Hematopoietic multipotent progenitor cell treated with erythropoietin and hydrocortisone succinate and interleukin-3 and kit ligand, for 8 days (in vitro differentiated cells): ENCODE measurements around the gene TSPAN32.
"Not testable (repeated sequence)": the region's sequence is repeated elsewhere in the genome, so short reads cannot be mapped to it uniquely, and the experiment has no call there.

ENCODE experiments used
- DNase-seq: peaks from one replicate; pipeline ENCODE4 v3.0.0-alpha.2; 2015

TSPAN32 gene

GRCh38 chr11:2316963-2317244 lies 15.1 kb downstream of the TSPAN32 start:
- DNase-seq: no peak

DNA sequence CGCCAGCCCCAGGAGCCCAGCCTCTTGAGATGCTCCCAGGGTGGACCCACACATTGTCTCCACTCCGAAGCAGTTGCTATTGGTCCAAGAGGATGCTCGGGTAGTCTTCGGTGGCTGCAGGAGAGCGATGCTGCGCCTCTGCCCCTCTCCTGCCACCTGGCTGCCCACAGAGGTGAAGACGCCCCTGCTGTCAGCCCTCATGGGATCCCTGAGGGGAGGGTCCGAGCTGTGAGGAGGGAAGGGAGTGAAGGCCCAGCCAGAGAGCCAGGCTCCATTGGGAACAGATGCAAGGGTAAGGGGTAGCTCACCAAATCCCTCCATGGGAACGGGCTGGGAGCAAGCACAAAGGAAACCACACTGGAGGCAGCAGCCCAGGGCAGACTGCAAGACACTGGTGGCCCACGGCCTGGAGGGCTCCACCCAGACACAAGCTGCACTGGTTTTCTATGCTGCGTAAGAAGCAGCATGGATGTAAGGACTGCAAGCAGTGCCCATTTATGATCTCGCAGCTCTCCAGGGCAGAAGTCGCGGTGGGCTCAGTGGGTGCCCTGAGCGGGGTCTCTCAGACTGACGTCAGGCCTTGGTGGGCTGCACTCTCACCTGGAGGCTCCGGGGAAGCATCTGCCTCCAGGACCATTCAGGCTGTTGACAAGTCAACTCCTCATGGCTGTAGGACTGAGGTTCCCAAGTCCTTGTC lies 15.7 kb downstream of the TSPAN32 start:
- DNase-seq: peak; percentile 14

DNA sequence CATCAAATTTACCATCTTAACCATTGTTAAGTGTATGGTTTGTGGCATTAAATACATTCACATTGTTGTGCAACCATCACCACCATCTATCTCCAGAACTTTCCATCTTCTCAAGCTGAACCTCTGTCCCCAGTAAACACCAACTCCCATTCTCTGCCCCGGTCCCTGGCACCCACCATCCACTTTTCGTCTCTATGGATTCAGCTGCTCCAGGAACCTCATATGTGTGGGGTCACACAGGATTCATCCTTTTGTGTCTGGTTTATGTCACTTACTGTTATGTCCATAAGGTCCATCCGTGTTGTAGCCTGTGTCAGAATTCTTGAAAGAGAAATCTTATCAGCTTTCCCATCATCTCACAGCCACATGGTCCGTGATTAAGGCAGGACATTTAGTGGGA lies 16.3 kb downstream of the TSPAN32 start:
- DNase-seq: peak; percentile 25

GRCh38 chr11:2318707-2319106 lies 16.9 kb downstream of the TSPAN32 start:
- DNase-seq: no peak

- DNase-seq: no peak
Observed at GRCh38 chr11:2319791-2320472, 18.1 kb downstream of the TSPAN32 start.

- no peak for DNase-seq
Observed at GRCh38 chr11:2320568-2321310, 18.9 kb downstream of the TSPAN32 start.

DNA sequence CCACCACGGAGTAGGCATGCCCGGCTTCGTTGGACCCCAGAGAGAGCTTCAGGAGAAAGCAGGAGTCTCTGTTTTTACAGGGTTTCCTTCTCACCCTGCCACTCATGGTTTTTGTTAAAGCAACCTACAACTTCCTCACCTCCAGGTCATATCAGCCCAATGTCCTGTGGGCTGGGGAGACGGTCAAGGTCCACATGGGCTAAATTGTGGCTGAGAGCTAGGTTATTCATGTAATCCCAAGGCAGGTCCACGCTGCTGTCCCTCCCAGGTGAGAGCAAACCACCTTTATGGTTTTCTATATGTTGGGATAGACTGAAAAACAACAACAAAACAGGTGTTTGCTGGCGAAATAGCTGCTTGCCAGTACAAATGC lies 19.5 kb downstream of the TSPAN32 start:
- no peak for DNase-seq

DNA sequence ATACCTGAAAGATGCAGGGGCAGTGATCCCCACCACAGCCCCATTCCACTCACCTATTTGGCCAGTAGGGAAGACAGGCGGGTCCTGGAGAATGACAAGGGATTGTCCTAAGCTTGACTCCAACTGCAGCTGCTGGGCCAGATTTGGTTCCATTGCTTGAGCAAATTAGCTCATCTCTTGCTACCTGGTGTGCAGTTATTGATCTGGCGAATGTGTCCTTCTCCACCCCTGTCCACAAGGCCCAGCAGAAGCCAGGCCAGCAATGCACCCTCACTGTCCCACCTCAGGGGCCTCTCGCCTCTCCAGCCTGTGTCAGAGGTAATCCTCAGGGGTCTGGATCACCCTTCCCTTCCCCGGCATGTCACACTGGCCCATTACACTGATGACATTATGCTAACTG lies 23.3 kb downstream of the TSPAN32 start:
- DNase-seq: no peak

DNA sequence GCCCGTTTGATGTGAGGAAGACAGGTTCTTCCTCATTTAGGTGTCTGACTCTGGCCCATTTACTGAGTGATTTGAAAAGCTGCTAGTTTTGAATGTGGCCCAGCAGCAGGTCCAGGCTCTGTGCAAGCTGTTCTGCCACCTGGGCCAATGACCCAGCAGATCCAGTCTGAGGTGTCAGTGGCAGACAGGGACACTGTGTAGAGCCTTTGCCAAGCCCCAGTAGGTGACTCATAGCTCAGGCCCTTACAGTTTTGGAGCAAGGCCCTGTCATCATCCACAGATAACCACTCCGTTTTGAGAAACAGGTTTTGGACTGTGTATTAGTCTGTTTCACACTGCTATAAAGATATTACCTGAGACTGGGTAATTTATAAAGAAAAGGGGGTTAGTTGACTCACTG lies 23.9 kb downstream of the TSPAN32 start:
- no peak for DNase-seq

DNA sequence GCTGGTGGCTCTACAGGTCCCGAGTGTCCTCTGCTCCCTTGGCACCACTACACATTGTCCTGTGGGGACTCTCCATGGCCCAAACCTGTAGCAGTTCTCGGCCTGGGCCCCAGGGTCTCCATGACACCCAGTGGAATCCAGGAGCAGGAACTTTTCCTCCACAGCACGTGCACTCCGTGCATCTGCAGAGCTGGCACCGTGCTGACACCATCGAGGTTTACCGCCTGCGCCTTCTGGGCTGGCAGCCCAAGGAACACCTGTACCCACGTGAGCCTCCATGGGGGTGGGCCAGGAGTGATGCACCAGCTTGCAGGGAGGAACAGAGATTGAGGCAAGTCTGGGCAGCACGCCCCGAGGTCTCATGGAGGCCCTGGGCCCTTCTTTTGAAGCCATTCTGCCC lies 25.2 kb downstream of the TSPAN32 start:
- no peak for DNase-seq

DNA sequence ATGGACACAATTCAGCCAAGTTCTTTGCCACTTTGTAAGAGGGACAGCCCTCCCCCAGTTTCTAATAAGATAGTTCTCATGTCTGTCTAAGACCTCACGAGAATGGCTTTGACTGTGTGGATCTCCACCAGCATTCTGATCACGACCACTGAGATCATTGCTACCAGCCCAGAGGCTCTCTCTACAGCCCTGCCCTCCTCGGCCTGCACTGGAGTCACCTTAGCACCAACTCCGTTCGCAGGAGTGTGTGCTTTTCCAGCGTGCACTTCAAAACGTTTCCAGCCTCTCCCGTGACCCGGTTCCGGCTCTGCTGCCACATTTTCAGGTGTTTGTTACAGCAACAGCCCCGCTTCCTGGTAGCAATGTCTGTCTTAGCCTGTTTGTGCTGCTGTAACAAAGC lies 26.2 kb downstream of the TSPAN32 start:
- no peak for DNase-seq

GRCh38 chr11:2328656-2329354 lies 27.0 kb downstream of the TSPAN32 start:
- DNase-seq: no peak

- no peak for DNase-seq
Observed at GRCh38 chr11:2329551-2329950, 27.7 kb downstream of the TSPAN32 start.

- no peak for DNase-seq
Observed at GRCh38 chr11:2330696-2331095, 28.9 kb downstream of the TSPAN32 start.

DNA sequence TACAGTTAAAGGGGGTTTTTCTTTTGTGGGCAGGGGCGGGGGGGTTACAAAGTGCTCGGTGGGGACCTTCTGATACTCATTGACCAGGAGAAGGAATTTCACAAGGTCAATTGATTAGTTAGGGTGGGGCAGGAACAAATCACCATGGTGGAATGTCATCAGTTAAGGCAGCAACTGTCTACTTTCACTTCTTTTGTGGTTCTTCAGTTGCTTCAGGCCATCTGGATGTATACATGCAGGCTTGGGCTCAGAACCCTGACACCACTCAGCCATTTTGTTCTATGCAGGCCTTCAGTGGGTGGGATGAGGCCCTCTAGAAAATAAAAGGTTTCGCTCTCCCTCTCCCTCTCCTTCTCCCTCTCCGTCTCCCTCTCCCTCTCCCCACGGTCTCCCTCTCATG lies 29.6 kb downstream of the TSPAN32 start:
- DNase-seq: no peak

- DNase-seq: not testable (repeated sequence)
Observed at GRCh38 chr11:2332569-2332968, 30.8 kb downstream of the TSPAN32 start.

DNA sequence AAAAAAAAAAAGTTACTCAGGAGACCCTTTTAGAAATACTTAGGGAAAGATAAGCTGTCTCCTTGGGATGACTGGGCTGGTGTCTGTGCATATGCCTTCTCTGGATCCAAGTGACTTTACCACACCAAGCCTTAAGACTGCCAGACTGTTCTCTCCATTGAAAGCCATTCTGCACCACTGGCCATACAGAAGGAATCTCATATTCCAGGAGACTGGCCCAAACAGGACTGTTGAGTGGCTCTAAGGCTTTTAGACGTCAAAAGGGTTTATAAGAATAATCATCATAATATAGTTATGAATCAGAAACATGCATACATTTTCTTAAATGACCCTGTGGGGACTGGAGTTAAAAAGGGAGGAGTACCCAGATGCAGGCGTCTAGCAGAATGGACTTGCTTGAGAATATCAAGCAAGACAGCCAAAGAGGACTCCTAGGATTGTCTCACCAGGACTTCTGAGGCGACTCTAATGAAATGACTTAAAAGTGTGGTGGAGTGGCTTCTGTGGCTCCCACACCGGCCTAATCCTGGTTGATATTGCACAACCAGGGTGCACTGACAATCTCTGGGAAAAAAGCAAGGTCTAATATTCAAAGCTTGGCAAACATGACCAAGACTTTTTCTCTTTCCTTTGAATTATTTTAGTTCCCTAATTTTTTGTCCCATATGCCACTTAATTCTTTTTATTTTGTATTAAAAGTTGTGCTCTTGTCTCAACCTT lies 31.8 kb downstream of the TSPAN32 start:
- DNase-seq: not testable (repeated sequence)

- DNase-seq: not testable (repeated sequence)
Observed at GRCh38 chr11:2335286-2335685, 33.5 kb downstream of the TSPAN32 start.

DNA sequence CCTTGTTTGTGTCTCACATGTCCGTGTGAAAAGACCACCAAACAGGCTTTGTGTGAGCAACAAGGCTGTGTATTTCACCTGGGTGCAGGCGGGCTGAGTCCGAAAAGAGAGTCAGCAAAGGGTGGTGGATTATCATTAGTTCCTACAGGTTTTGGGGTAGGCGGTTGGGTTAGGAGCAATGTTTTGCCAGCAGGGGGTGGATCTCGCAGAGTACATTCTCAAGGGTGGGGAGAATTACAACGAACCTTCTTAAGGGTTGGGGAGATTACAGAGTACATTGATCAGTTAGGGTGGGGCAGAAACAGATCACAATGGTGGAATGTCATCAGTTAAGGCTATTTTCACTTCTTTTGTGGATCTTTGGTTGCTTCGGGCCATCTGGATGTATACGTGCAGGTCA lies 36.9 kb downstream of the TSPAN32 start:
- peak; percentile 29 for DNase-seq

DNA sequence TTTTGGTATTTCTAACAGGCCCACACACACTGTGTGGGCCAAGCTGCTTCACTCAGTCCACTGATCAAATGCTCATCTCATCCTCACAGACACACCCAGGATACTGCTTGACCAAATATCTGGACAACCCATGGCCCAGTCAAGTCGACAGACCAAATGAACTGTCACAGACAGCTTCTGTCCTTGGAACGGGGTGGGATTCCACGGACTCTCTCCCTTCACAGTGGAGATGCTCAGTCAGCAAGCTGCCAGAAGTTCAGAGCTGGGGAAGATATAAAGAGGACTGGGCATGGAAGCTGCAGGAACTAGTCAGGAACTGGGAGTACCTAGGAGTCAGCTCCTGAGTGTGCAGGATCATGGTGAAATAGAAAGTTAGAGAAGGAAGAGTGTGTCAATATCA lies 40.7 kb downstream of the TSPAN32 start:
- DNase-seq: no peak

GRCh38 chr11:2342981-2343380 lies 41.2 kb downstream of the TSPAN32 start:
- no peak for DNase-seq

DNA sequence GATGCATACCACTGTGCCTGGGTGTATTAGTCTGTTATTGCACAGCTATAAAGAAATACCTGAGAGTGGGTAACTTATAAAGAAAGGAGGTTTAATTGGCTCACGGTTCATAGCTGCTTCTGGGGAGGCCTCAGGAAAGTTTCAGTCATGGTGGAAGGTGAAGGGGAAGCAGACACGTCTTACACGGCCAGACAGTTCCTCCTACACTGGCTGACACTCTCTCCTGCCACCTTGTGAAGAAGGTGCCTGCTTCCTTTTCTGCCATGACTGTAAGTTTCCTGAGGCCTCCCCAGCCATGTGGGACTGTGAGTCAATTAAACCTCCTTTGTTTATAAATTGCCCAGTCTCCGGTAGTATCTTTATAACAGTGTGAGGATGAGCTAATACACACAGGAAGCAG lies 41.7 kb downstream of the TSPAN32 start:
- DNase-seq: no peak

DNA sequence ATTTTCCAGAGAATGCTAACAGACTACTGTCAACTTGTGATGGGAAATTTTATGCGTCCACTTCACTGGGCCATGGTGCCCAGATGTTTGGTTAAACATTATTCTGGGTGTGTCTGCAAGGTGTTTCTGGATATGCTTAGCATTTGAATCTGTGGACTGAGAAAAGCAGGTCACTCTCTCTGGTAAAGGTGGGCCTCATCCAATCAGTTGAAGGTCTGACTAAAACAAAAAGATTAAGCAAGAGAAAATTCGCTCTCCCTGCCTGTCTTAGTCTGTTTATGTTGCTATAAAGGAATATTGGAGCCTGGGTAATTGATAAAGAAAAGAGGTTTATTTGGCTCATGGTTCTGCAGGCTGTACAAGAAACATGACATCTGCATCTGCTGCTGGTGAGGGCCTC lies 43.2 kb downstream of the TSPAN32 start:
- no peak for DNase-seq
